Measurements from ENCODE around the gene PNKP. TPM values are rescaled to one million over a fixed set of nuclear protein-coding genes. Genes with fewer than 3 reads are reported as not detected.
A peak's percentile ranks its signal among the peaks of the same experiment; 100 is the strongest.

PNKP gene
- total RNA-seq, 1 donor from 2014 or later = 46.3 TPM

GRCh38 chr19:49854378-49855263 lies 12.8 kb downstream of the PNKP start:
- Histone ChIP-seq H3K4me1 (peaks cover 4 to 10% of the 10 kb centered on the region in 2 donors), H3K36me3 (peaks cover 39 to 52% of the 10 kb centered on the region in 2 donors), H3K27me3 (no peaks in the 10 kb centered on the region), H3K4me3 (no peak overlapping the region), H3K27ac (no peak overlapping the region), H3K9me3 (no peaks in the 10 kb centered on the region)
- DNase-seq (ENCODE audit: low spot score in 2 of 2) = no peak
- intact Hi-C loops (cut with DNase I) = loop anchor here (10.0 kb wide), 1 partner anchor 1220 kb away; the partner anchor contains the start of gene DBP
- no peak for TF ChIP-seq CTCF (IDR thresholded peaks at IDR 0.05)

- no peak for DNase-seq (ENCODE audit: low spot score in 2 of 2)
- Histone ChIP-seq H3K27ac (no peak overlapping the region), H3K4me3 (no peak overlapping the region), H3K4me1 (peaks cover 4 to 10% of the 10 kb centered on the region in 2 donors), H3K27me3 (no peaks in the 10 kb centered on the region), H3K36me3 (peaks cover 34 to 45% of the 10 kb centered on the region in 2 donors), H3K9me3 (no peaks in the 10 kb centered on the region)
- intact Hi-C loops (cut with DNase I) = loop anchor here (10.0 kb wide), 1 partner anchor 1219 kb away; the partner anchor contains the start of gene DBP
- TF ChIP-seq CTCF (IDR thresholded peaks at IDR 0.05) = no peak
Observed at GRCh38 chr19:49853852-49854377, 13.5 kb downstream of the PNKP start.

- no peak for TF ChIP-seq CTCF (IDR thresholded peaks at IDR 0.05)
- H3K4me3 ChIP-seq = peak overlapping the region; percentile 85 to 90
- no peaks in the 10 kb centered on the region for H3K27me3 ChIP-seq
- H3K4me1 ChIP-seq = peaks cover 4 to 10% of the 10 kb centered on the region in 2 donors
- H3K36me3 ChIP-seq = peaks cover 22 to 33% of the 10 kb centered on the region in 2 donors
- no peak overlapping the region for H3K27ac ChIP-seq
- intact Hi-C loops (cut with DNase I) = loop anchor here (10.0 kb wide), 1 partner anchor 1218 kb away; the partner anchor contains the start of gene DBP
- no peaks in the 10 kb centered on the region for H3K9me3 ChIP-seq
- no peak for DNase-seq (ENCODE audit: low spot score in 2 of 2)
Observed at GRCh38 chr19:49852631-49853126, 14.7 kb downstream of the PNKP start.

GRCh38 chr19:49851456-49852259 lies 15.7 kb downstream of the PNKP start:
- intact Hi-C loops (cut with DNase I) = loop anchor here (1.0 to 10.0 kb wide), 3 partner anchors 16 to 1217 kb away; partner anchors contain the start of genes DBP, PNKP and PRMT1
- H3K27ac ChIP-seq = peak overlapping the region; percentile 99 to 100
- H3K4me1 ChIP-seq = peaks cover 4 to 10% of the 10 kb centered on the region in 2 donors
- H3K27me3 ChIP-seq = no peaks in the 10 kb centered on the region
- DNase-seq (ENCODE audit: low spot score in 2 of 2) = no peak
- H3K9me3 ChIP-seq = no peaks in the 10 kb centered on the region
- H3K4me3 ChIP-seq = peak overlapping the region; percentile 85 to 90
- no peak for TF ChIP-seq CTCF (IDR thresholded peaks at IDR 0.05)
- peaks cover 12 to 22% of the 10 kb centered on the region in 2 donors for H3K36me3 ChIP-seq

Measured in ascending aorta (tissue), 2 donors.